GM19438 (cell line): ENCODE data around the gene DDR1.

ENCODE experiments used
- ATAC-seq: cut with Tn5 transposase; IDR thresholded peaks from one replicate; pipeline ENCODE4 v1.9.1; 2021; ENCODE audit warnings: low read depth; ENCODE audit not compliant: unreplicated experiment

The DDR1 gene

GRCh38 chr6:30942338-30943060 is 58.2 kb downstream of the DDR1 start:
- no peak for ATAC-seq

- ATAC-seq: no peak
These were observed 59.7 kb downstream of the DDR1 start for GRCh38 chr6:30944051-30944450.

GRCh38 chr6:30945281-30945680 is 61.0 kb downstream of the DDR1 start:
- ATAC-seq: no peak

GRCh38 chr6:30947231-30947630 is 62.9 kb downstream of the DDR1 start:
- no peak for ATAC-seq

GRCh38 chr6:30948811-30949210 is 64.5 kb downstream of the DDR1 start:
- no peak for ATAC-seq
